GM21515 (cell line): ENCODE data around the gene FITM1.

Experiments
- ATAC-seq: cut with Tn5 transposase; IDR thresholded peaks from one replicate; pipeline ENCODE4 v1.9.1; 2021; ENCODE audit not compliant: unreplicated experiment

The FITM1 gene

GRCh38 chr14:24159777-24160498 is 29.5 kb downstream of the FITM1 start:
- no peak for ATAC-seq

- no peak for ATAC-seq
These were observed 30.0 kb downstream of the FITM1 start for GRCh38 chr14:24160499-24160849.

- ATAC-seq: peak; percentile 77
These were observed 30.7 kb downstream of the FITM1 start, which contains the start of gene IRF9 for GRCh38 chr14:24160850-24161804. Gene IRF9 (plus strand): TSS chr14:24161265. CDS start chr14:24162145, 880 bp downstream.

- ATAC-seq: no peak
These were observed 31.6 kb downstream of the FITM1 start for GRCh38 chr14:24162093-24162492.

- no peak for ATAC-seq
These were observed 34.1 kb downstream of the FITM1 start for GRCh38 chr14:24164518-24164991.

- ATAC-seq: no peak
These were observed 35.3 kb downstream of the FITM1 start for GRCh38 chr14:24165785-24166184.

GRCh38 chr14:24167469-24168114 is 37.1 kb downstream of the FITM1 start:
- ATAC-seq: no peak

- peak; percentile 79 for ATAC-seq
These were observed 41.2 kb downstream of the FITM1 start, which contains the start of gene REC8 for GRCh38 chr14:24171422-24172260. Gene REC8 (plus strand): TSS chr14:24172080. CDS start chr14:24172553, 473 bp downstream.

GRCh38 chr14:24172261-24172860 is 41.9 kb downstream of the FITM1 start:
- ATAC-seq: no peak

GRCh38 chr14:24172871-24173281 is 42.4 kb downstream of the FITM1 start:
- ATAC-seq: no peak

GRCh38 chr14:24176599-24176998 is 46.1 kb downstream of the FITM1 start:
- ATAC-seq: no peak

GRCh38 chr14:24177041-24177825 is 46.8 kb downstream of the FITM1 start:
- no peak for ATAC-seq

GRCh38 chr14:24177891-24178290 is 47.4 kb downstream of the FITM1 start:
- ATAC-seq: no peak

- no peak for ATAC-seq
These were observed 48.1 kb downstream of the FITM1 start for GRCh38 chr14:24178399-24179178.

GRCh38 chr14:24179294-24179960 is 49.0 kb downstream of the FITM1 start:
- no peak for ATAC-seq

GRCh38 chr14:24179961-24180796 is 49.7 kb downstream of the FITM1 start:
- ATAC-seq: no peak
